H1 (cell line): ENCODE data around the gene SND1. TPM values are rescaled to one million over a fixed set of nuclear protein-coding genes. Genes with fewer than 3 reads are reported as not detected.

Experiments
- CTCF ChIA-PET: fragments of 300-600 bp; sonication (Branson Sonifier 250); formaldehyde crosslinking; loops from one replicate; lab custom pipeline; 2021; ENCODE audit not compliant: partially characterized antibody; lab: Charles Lee
- POLR2A ChIA-PET: fragments of 300-600 bp; sonication (Branson Sonifier 250); formaldehyde crosslinking; loops from one replicate; lab custom pipeline; 2021; ENCODE audit warnings: inconsistent platforms; ENCODE audit not compliant: partially characterized antibody; lab: Charles Lee
- DNase-seq, 2 experiments: peaks; one replicate each; pipeline versions ENCODE4 v3.0.0 to v3.0.0-alpha.2; 2010 to 2022; ENCODE audit warnings: low spot score in 2 of 2, low read depth in 1 of 2, mixed read lengths in 1 of 2
- FAIRE-seq: peaks from 2 replicates; lab custom pipeline; 2011; peaks lifted over from hg19 to GRCh38; lab: Jason Lieb, UNC
- H2AFZ ChIP-seq: 2 replicates; pipeline ENCODE4 v1.8.1; 2012; ENCODE audit warnings: low read length, inconsistent platforms
- H2AK5ac ChIP-seq: 2 replicates; pipeline ENCODE4 v1.6.1; 2013; ENCODE audit warnings: low read depth, low read length
- H2BK120ac ChIP-seq: replicated peaks from 2 replicates; pipeline ENCODE3; 2013; ENCODE audit warnings: low read depth, low read length, inconsistent platforms
- H2BK12ac ChIP-seq: 2 replicates; pipeline ENCODE4 v1.6.1; 2013; ENCODE audit warnings: low read depth, low read length
- H2BK15ac ChIP-seq: 2 replicates; pipeline ENCODE4 v1.6.1; 2013; ENCODE audit warnings: low read length
- H2BK20ac ChIP-seq: 2 replicates; pipeline ENCODE4 v1.6.1; 2013; ENCODE audit warnings: low read length
- H2BK5ac ChIP-seq: 2 replicates; pipeline ENCODE4 v1.6.1; 2013; ENCODE audit warnings: low read depth, low read length
- H3K14ac ChIP-seq: 2 replicates; pipeline ENCODE4 v1.6.1; 2013; ENCODE audit warnings: inconsistent platforms; ENCODE audit not compliant: insufficient read length
- H3K18ac ChIP-seq: 2 replicates; pipeline ENCODE4 v1.6.1; 2013; ENCODE audit warnings: low read length; ENCODE audit errors: extremely low read depth
- H3K23ac ChIP-seq: 2 replicates; pipeline ENCODE4 v1.6.1; 2013; ENCODE audit warnings: inconsistent platforms; ENCODE audit not compliant: insufficient read length
- H3K23me2 ChIP-seq: 2 replicates; pipeline ENCODE4 v1.6.1; 2013; ENCODE audit warnings: low read depth, low read length
- H3K27ac ChIP-seq: 2 replicates; pipeline ENCODE4 v1.6.1; 2011; ENCODE audit warnings: low read depth, low read length, inconsistent platforms
- H3K27me3 ChIP-seq, 4 experiments: replicated peaks in 1 of 4; 1 replicate in 1 of 4; 2 replicates in 3 of 4; pipeline versions ENCODE4 v1.6.1 to v1.8.1; 2011 to 2013; ENCODE audit warnings: low read length in 3 of 4, mild to moderate bottlenecking in 3 of 4, inconsistent platforms in 2 of 4, mixed read lengths in 2 of 4, moderate library complexity in 1 of 4; ENCODE audit not compliant: control insufficient read depth in 3 of 4, insufficient read depth in 3 of 4; ENCODE audit errors: extremely low read depth in 1 of 4
- H3K36me3 ChIP-seq, 4 experiments: 2 replicates each; pipeline versions ENCODE4 v1.6.1 to v1.8.1; 2011 to 2013; ENCODE audit warnings: mild to moderate bottlenecking in 4 of 4, low read length in 3 of 4, moderate library complexity in 2 of 4, control low read depth in 1 of 4, inconsistent platforms in 1 of 4; ENCODE audit not compliant: insufficient read depth in 4 of 4, control insufficient read depth in 2 of 4
- H3K4ac ChIP-seq: replicated peaks from 2 replicates; pipeline ENCODE3; 2013; ENCODE audit warnings: low read length, low read depth, mixed read lengths, inconsistent platforms; ENCODE audit not compliant: insufficient read length
- H3K4me1 ChIP-seq, 4 experiments: replicated peaks in 1 of 4; 1 replicate in 1 of 4; 2 replicates in 3 of 4; pipeline versions ENCODE4 v1.6.1 to v1.8.1; 2011 to 2013; ENCODE audit warnings: low read length in 3 of 4, inconsistent platforms in 2 of 4, mixed read lengths in 1 of 4; ENCODE audit not compliant: insufficient read depth in 4 of 4, control insufficient read depth in 3 of 4
- H3K4me2 ChIP-seq, 2 experiments: 2 replicates each; pipeline versions ENCODE4 v1.6.1 to v1.8.1; 2011 to 2013; ENCODE audit warnings: low read depth in 2 of 2, low read length in 2 of 2, control low read depth in 1 of 2, inconsistent platforms in 1 of 2, mild to moderate bottlenecking in 1 of 2; ENCODE audit not compliant: insufficient read depth in 1 of 2
- H3K4me3 ChIP-seq, 4 experiments: fragments of 200-600, 300-600 bp in 1 of 4; sonication (generic), shearing (Covaris generic), sonication (Bioruptor Twin) in 1 of 4; 2 replicates each; pipeline versions ENCODE4 v1.5.1 to v1.8.1; 2011 to 2016; ENCODE audit warnings: low read length in 4 of 4, low read depth in 3 of 4, control low read depth in 2 of 4, inconsistent platforms in 2 of 4, mild to moderate bottlenecking in 2 of 4, mixed read lengths in 1 of 4, moderate library complexity in 1 of 4; ENCODE audit not compliant: insufficient read depth in 2 of 4; ENCODE audit errors: extremely low read depth in 1 of 4
- H3K56ac ChIP-seq: replicated peaks from 2 replicates; pipeline ENCODE3; 2013; ENCODE audit warnings: low read depth, mild to moderate bottlenecking, mixed read lengths, low read length, inconsistent platforms; ENCODE audit not compliant: insufficient read length
- H3K79me1 ChIP-seq: 2 replicates; pipeline ENCODE4 v1.6.1; 2013; ENCODE audit warnings: low read depth, low read length, control low read depth
- H3K79me2 ChIP-seq, 2 experiments: 2 replicates each; pipeline versions ENCODE4 v1.6.1 to v1.8.1; 2012 to 2013; ENCODE audit warnings: low read length in 2 of 2, mild to moderate bottlenecking in 2 of 2, inconsistent platforms in 1 of 2; ENCODE audit not compliant: insufficient read depth in 2 of 2, control insufficient read depth in 1 of 2
- H3K9ac ChIP-seq, 4 experiments: replicated peaks in 1 of 4; 1 replicate in 1 of 4; 2 replicates in 3 of 4; pipeline versions ENCODE4 v1.6.1 to v1.8.1; 2011 to 2013; ENCODE audit warnings: low read depth in 3 of 4, low read length in 3 of 4, control low read depth in 2 of 4, mild to moderate bottlenecking in 2 of 4, moderate library complexity in 2 of 4, inconsistent platforms in 1 of 4; ENCODE audit errors: extremely low read depth in 1 of 4
- H3K9me3 ChIP-seq, 2 experiments: 2 replicates each; pipeline versions ENCODE4 v1.6.1 to v1.8.1; 2012 to 2013; ENCODE audit warnings: mild to moderate bottlenecking in 2 of 2, moderate library complexity in 2 of 2, control low read depth in 1 of 2, inconsistent platforms in 1 of 2, low read depth in 1 of 2, low read length in 1 of 2, mixed read lengths in 1 of 2; ENCODE audit not compliant: insufficient read depth in 2 of 2
- H4K20me1 ChIP-seq, 2 experiments: replicated peaks in 1 of 2; 2 replicates each; pipeline versions ENCODE3 to v1.8.1; 2011 to 2013; ENCODE audit warnings: inconsistent platforms in 2 of 2, low read length in 2 of 2, mild to moderate bottlenecking in 1 of 2; ENCODE audit not compliant: insufficient read depth in 2 of 2, control insufficient read depth in 1 of 2
- H4K5ac ChIP-seq: 2 replicates; pipeline ENCODE4 v1.6.1; 2013; ENCODE audit warnings: low read length, low read depth, mixed read lengths, inconsistent platforms; ENCODE audit not compliant: insufficient read length
- H4K8ac ChIP-seq: 2 replicates; pipeline ENCODE4 v1.8.0; 2013; ENCODE audit warnings: mild to moderate bottlenecking, moderate library complexity, low read length, inconsistent platforms; ENCODE audit not compliant: insufficient read depth; ENCODE audit errors: extremely low read depth
- H4K91ac ChIP-seq: replicated peaks from 2 replicates; pipeline ENCODE3; 2013; ENCODE audit warnings: low read length, mixed read lengths, inconsistent platforms; ENCODE audit not compliant: insufficient read length
- BCL11A ChIP-seq, 2 experiments: IDR thresholded peaks; one replicate each; pipeline ENCODE4 v1.6.1; 2011; ENCODE audit warnings: low read depth in 2 of 2, low read length in 2 of 2, mild to moderate bottlenecking in 2 of 2
- CHD1 ChIP-seq: IDR thresholded peaks from 2 replicates; pipeline ENCODE4 v1.6.1; 2012; ENCODE audit warnings: low read depth, low read length, improper control_type of control experiment
- EP300 ChIP-seq, 2 experiments: IDR thresholded peaks; 1 replicate in 1 of 2; 2 replicates in 1 of 2; pipeline ENCODE4 v1.6.1; 2011 to 2012; ENCODE audit warnings: low read depth in 2 of 2, low read length in 2 of 2, mild to moderate bottlenecking in 2 of 2, borderline replicate concordance in 1 of 2, inconsistent platforms in 1 of 2, moderate library complexity in 1 of 2
- EZH2 ChIP-seq: fragments of 200-600 bp; sonication (generic); IDR thresholded peaks from 2 replicates; pipeline ENCODE4 v1.7.1; 2012; ENCODE audit warnings: low read depth, mild to moderate bottlenecking, moderate library complexity, low read length, inconsistent platforms; ENCODE audit not compliant: severe bottlenecking
- JUND ChIP-seq: IDR thresholded peaks from 2 replicates; pipeline ENCODE4 v1.6.1; 2011; ENCODE audit warnings: mild to moderate bottlenecking, improper control_type of control experiment, low read length
- SP1 ChIP-seq: IDR thresholded peaks from 2 replicates; pipeline ENCODE4 v1.6.1; 2011; ENCODE audit warnings: low read depth, low read length
- SUZ12 ChIP-seq: fragments of 200-600 bp; sonication (generic); IDR thresholded peaks from 2 replicates; pipeline ENCODE4 v1.6.1; 2012; ENCODE audit warnings: mild to moderate bottlenecking, inconsistent platforms, low read length, moderate library complexity, mixed read lengths
- TCF12 ChIP-seq: IDR thresholded peaks from 2 replicates; pipeline ENCODE4 v1.6.1; 2011; ENCODE audit warnings: low read depth, mild to moderate bottlenecking, low read length
- YY1 ChIP-seq: IDR thresholded peaks from 2 replicates; pipeline ENCODE4 v1.6.1; 2011; ENCODE audit warnings: low read depth, mild to moderate bottlenecking, low read length
- WGBS, 2 experiments: shearing (Covaris generic) in 1 of 2; methylation state at CpG; one replicate each; pipeline versions ENCODE4 v1.1.6 to v1.1.7; 2013 to 2015; ENCODE audit warnings: low lambda C conversion rate in 2 of 2, mixed read lengths in 2 of 2, inconsistent platforms in 1 of 2, low coverage in 1 of 2, missing lambda C conversion rate in 1 of 2; ENCODE audit not compliant: insufficient replicate concordance in 2 of 2, insufficient coverage in 1 of 2, insufficient read length in 1 of 2; ENCODE audit errors: extremely low coverage in 1 of 2, missing lambda C conversion rate in 1 of 2; 5-methylcytosine and 5-hydroxymethylcytosine counted together
- polyA plus RNA-seq, 7 experiments: library from polyadenylated mRNA; depleted of rRNA in 3 of 7; stranded (reverse) in 5 of 7; unstranded in 2 of 7; fragments of >200 nt in 5 of 7; fragments of 200-250 nt in 2 of 7; gene quantifications; 1 replicate in 5 of 7; 2 replicates in 1 of 7; 4 replicates in 1 of 7; pipeline versions ENCODE4 v1.2.1 to v1.2.3, GENCODE V29; 2011 to 2013; ENCODE audit warnings: missing spikeins in 2 of 7, mixed read lengths in 2 of 7
- total RNA-seq: library from RNA; stranded (reverse); fragmentation: NEBNext Ultra II Directional; extraction: Animal tissue kit (Norgen Biotek cat#: 25700); gene quantifications from 2 replicates; pipeline ENCODE4 v1.2.1, GENCODE V29; 2021

Gene SND1
- total and polyA plus RNA-seq, 2 of the 8 experiments (the other 6 are each of a cell fraction or from before 2014, with no cell fraction given): 122 to 290 TPM

GRCh38 chr7:127665922-127666321, 13.9 kb downstream of the SND1 start:
- H3K27ac ChIP-seq: no peak overlapping the region
- H3K79me1 ChIP-seq: peaks cover 4% of the 10 kb centered on the region; the same call in 1 of the 2 replicates
- WGBS, 2 experiments: 11% methylated on average over 7 of the region's 7 CpGs; no CpG with 5 or more reads in 1 of the 2 experiments
- no peak overlapping the region for H3K56ac ChIP-seq
- H4K5ac ChIP-seq: no peak overlapping the region
- H4K20me1 ChIP-seq: peaks cover 20% of the 10 kb centered on the region in 2 experiments
- H3K36me3 ChIP-seq: no peaks in the 10 kb centered on the region
- no peak overlapping the region for H2BK15ac ChIP-seq
- CTCF ChIA-PET: interaction anchor here (0.5 to 1.5 kb wide), 10 partner anchors 9 to 346 kb away, joined by 3 to 6 read pairs (median 4); no protein-coding TSS in a partner anchor
- H3K4ac ChIP-seq: no peak overlapping the region
- H3K79me2 ChIP-seq: peaks cover 22 to 94% of the 10 kb centered on the region in 2 experiments
- H3K27me3 ChIP-seq: no peaks in the 10 kb centered on the region
- no peak overlapping the region for H3K9ac ChIP-seq
- DNase-seq: peak; percentile 62 to 73
- H3K14ac ChIP-seq: no peak overlapping the region
- peak overlapping the region in 1 of 4 experiments; percentile 40; a peak in 1 of 8 replicates for H3K4me3 ChIP-seq
- peak; percentile 24 for FAIRE-seq
- no peak overlapping the region for H3K18ac ChIP-seq
- no peak overlapping the region for H2BK12ac ChIP-seq
- no peaks in the 10 kb centered on the region for H3K9me3 ChIP-seq
- no peak overlapping the region for H3K23ac ChIP-seq
- no peak overlapping the region for H4K91ac ChIP-seq
- H3K23me2 ChIP-seq: no peaks in the 10 kb centered on the region
- H2AFZ ChIP-seq: no peak overlapping the region
- H2BK5ac ChIP-seq: no peak overlapping the region
- peaks cover 0 to 15% (median 8%) of the 10 kb centered on the region in 4 experiments; a peak in 5 of 7 replicates for H3K4me1 ChIP-seq
- no peak overlapping the region for H2AK5ac ChIP-seq
- no peak overlapping the region for H2BK20ac ChIP-seq
- H2BK120ac ChIP-seq: no peak overlapping the region
- POLR2A ChIA-PET: interaction anchor here (1.5 to 1.8 kb wide), 3 partner anchors 13 to 18 kb away, joined by 5 to 12 read pairs (median 7); partner anchors contain the start of gene SND1
- H3K4me2 ChIP-seq: peak overlapping the region; percentile 4 to 52; a peak in 3 of 4 replicates
- H4K8ac ChIP-seq: no peak overlapping the region
- peak in 1 of 2 experiments; percentile 24; a peak in 1 of 3 replicates for TF ChIP-seq EP300 (IDR thresholded peaks at IDR 0.05; ENCODE audit: borderline replicate concordance in 1 of 2, low read depth in 2 of 2, low read length in 2 of 2)
- peak; percentile 46; the same call in 1 of the 2 replicates for TF ChIP-seq YY1
- TF ChIP-seq EZH2: no peak
- TF ChIP-seq JUND: no peak
- peak in 1 of 2 experiments; percentile 5 for TF ChIP-seq BCL11A (IDR thresholded peaks at IDR 0.05; ENCODE audit: low read depth in 2 of 2, low read length in 2 of 2)
- TF ChIP-seq CHD1: no peak
- 0 out of 2 replicates have a peak, but pooled peaks have one; percentile 40 for TF ChIP-seq TCF12
- no peak for TF ChIP-seq SUZ12
- 0 out of 2 replicates have a peak, but pooled peaks have one; percentile 27 for TF ChIP-seq SP1
